ENCODE measurements around the gene RIC1. TPM values are rescaled to one million over a fixed set of nuclear protein-coding genes. Genes with fewer than 3 reads are reported as not detected.

Gene RIC1
- total and polyA plus RNA-seq, 9 of the 15 experiments (the other 6 are each of a cell fraction or from before 2014, with no cell fraction given), result 3.2 to 25.8 (median 15.0) TPM

- TF ChIP-seq NKRF (IDR thresholded peaks at IDR 0.05; ENCODE audit: borderline replicate concordance), result no peak
- no peak for TF ChIP-seq ZNF79 (CRISPR knock-in tag; IDR thresholded peaks at IDR 0.05; ENCODE audit: low read depth)
- no peak for TF ChIP-seq CUX1 (CRISPR knock-in tag; IDR thresholded peaks at IDR 0.05)
Observed at GRCh38 chr9:5796298-5796697, 167.4 kb downstream of the RIC1 start (continued).
